NCI-H2171 treated with DMSO at 0.1 percent for 48 hours (cell line): Measurements from ENCODE around the gene RAP1GDS1.

Source experiments
- DNase-seq: peaks from one replicate; lab custom pipeline; 2025; lab: John Stamatoyannopoulos, UW

RAP1GDS1 gene

DNA sequence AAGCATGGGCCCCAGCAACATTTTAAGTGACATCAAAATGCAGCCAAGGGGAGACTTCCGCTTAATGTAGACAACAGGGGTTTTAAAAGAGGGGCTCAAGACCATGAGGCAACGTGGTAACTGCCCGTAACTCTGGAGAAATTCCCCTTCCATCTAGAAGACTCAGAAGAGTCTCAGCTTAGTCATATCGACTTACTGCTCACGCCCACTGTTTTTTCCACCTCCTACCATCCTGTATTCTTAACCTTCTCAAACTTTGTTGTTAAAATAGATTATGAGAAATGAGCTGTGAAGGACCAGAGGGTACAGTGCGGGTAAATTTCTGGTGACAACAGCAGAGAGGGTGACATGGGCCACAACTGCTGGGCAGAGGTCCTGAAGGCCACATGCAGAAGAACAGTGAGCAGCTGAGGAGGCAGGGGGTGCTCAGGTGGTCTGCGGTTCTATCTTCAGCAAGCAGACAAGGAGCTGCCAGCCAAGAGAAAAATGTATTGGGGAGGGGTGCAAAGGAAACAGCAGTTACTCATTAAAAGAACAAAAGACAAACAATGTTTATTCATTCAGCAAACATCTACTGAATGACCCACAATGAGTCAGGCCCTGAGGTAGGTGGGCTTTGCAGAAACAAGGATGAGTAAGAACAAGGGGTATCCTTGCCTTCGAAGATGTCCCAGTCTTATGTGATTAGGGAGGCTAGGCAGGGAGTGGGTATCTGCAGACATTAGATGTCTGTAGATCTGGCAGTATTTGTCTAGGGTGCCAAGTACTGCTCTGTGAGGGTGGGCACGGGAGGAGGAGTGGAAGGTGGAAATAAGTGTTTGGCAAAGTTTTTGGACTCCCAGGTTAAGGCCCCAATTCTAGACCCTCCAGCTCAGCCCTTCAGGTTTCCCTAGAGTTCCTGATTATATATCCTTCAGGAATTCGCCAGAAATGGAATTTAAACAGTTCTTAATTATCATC lies 221.9 kb downstream of the RAP1GDS1 start:
- no peak for DNase-seq

DNA sequence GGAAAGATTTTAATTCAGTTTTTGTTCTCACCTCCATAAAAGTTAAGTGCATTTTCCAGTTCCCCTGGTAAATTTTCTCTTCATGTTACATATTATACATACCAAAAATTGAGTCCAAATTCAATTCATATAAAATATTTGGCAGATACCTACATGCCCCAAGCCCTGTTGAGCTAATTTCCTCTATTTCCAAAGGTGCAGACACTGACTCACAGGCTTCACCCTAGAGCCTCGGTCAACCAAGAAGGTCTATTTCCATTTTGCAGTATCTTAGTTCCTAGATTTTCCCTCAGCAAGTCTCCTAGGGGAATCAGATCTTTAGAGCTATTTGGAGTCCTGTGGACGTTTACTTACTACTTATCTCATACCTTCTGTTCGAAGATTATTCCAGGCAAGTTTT lies 222.8 kb downstream of the RAP1GDS1 start:
- no peak for DNase-seq

DNA sequence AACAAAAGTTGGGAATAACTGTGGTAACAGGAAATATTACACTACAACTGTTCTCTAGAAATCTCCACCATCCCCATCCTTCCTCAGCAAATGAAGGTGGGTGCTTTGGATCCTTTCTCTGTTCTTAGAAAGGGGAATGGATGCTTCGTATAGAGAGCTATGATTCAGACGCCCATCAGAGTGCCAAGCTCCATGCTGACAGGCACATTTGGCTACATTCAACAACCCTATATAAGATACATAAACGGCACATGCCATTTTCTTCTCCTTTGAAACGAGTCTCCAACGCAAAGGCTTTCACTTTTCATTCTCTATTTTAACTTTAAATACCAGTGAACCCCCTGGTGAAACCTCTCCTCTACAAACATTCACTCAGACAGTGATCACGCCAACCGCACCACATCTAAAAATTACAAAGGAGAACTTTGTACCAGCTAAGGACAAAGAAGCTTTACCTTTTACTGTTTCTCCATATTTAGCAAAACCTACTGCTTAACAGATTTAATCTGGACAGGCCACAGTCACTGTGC lies 224.7 kb downstream of the RAP1GDS1 start:
- DNase-seq, result no peak

GRCh38 chr4:98490251-98490650 lies 229.1 kb downstream of the RAP1GDS1 start:
- DNase-seq, result no peak

GRCh38 chr4:98491899-98492559 lies 230.8 kb downstream of the RAP1GDS1 start:
- DNase-seq, result no peak

- no peak for DNase-seq
Measured at GRCh38 chr4:98493296-98493695, 232.1 kb downstream of the RAP1GDS1 start.
